Aorta (tissue), 5 donors: ENCODE results near the gene SMYD3. TPM values are rescaled to one million over a fixed set of nuclear protein-coding genes. Genes with fewer than 3 reads are reported as not detected.
"Not testable (repeated sequence)": the region's sequence is repeated elsewhere in the genome, so short reads cannot be mapped to it uniquely, and the experiment has no call there.

Experiments used
- ATAC-seq: fragments of 200-7000 bp; cut with Tn5 transposase; one replicate; pipeline ENCODE4 v1.9.1; 2022; ENCODE audit warnings: moderate library complexity; ENCODE audit not compliant: low FRiP score
- DNase-seq, 2 donors: peaks; one replicate each; pipeline ENCODE4 v3.0.0-alpha.2; 2020
- H3K27ac ChIP-seq, 2 donors: one replicate each; pipeline ENCODE4 v1.5.1; 2013; ENCODE audit warnings: low read length in 2 of 2, mild to moderate bottlenecking in 2 of 2, moderate library complexity in 2 of 2, control low read depth in 1 of 2, inconsistent platforms in 1 of 2, low read depth in 1 of 2
- H3K27me3 ChIP-seq, 2 donors: one replicate each; pipeline ENCODE4 v1.6.1; 2013; ENCODE audit warnings: control low read depth in 1 of 2, low read length in 1 of 2, mild to moderate bottlenecking in 1 of 2, moderate library complexity in 1 of 2; ENCODE audit not compliant: insufficient read depth in 2 of 2, control insufficient read depth in 1 of 2
- H3K36me3 ChIP-seq, 2 donors: one replicate each; pipeline ENCODE4 v1.6.1; 2013; ENCODE audit warnings: control low read depth in 1 of 2, low read length in 1 of 2, mild to moderate bottlenecking in 1 of 2; ENCODE audit not compliant: insufficient read depth in 2 of 2, control insufficient read depth in 1 of 2
- H3K4me1 ChIP-seq, 2 donors: one replicate each; pipeline ENCODE4 v1.6.1; 2013; ENCODE audit warnings: low read length in 2 of 2, control low read depth in 1 of 2, mild to moderate bottlenecking in 1 of 2, moderate library complexity in 1 of 2; ENCODE audit not compliant: insufficient read depth in 2 of 2, control insufficient read depth in 1 of 2
- H3K4me3 ChIP-seq, 2 donors: one replicate each; pipeline ENCODE4 v1.5.1; 2013; ENCODE audit warnings: low read length in 2 of 2, control low read depth in 1 of 2, mild to moderate bottlenecking in 1 of 2
- H3K9me3 ChIP-seq: one replicate; pipeline ENCODE4 v1.6.1; 2013; ENCODE audit warnings: mild to moderate bottlenecking, low read length; ENCODE audit not compliant: control insufficient read depth
- WGBS, 2 donors: extraction: QIAGEN DNeasy Blood & Tissue Kit; methylation state at CpG; one replicate each; pipeline ENCODE4 v1.1.7; 2013; 5-methylcytosine and 5-hydroxymethylcytosine counted together
- intact Hi-C, 2 donors: fragments of 100-400 bp; cut with DNase I; formaldehyde crosslinking; loops; one replicate each; pipeline versions ENCODE4 v1.14.2 to v1.15.0; 2022
- polyA plus RNA-seq, 2 donors: library from polyadenylated mRNA; stranded (reverse); fragments of 200-250 nt; gene quantifications; one replicate each; pipeline ENCODE4 v1.2.3, GENCODE V29; 2013
- total RNA-seq, 2 donors: library from RNA; stranded (reverse); fragmentation: NEBNext Ultra II Directional; extraction: Animal tissue kit (Norgen Biotek cat#: 25700); gene quantifications; one replicate each; pipeline ENCODE4 v1.2.1, GENCODE V29; 2021
- donor health status: healthy with polysubstance abuse.
- donor health status: Bipolar disorder and iron deficiency.
- donor health status: DM: no; HTN: no; CAD: no.
- donor health status: DM: no; HTN: no; CAD: no.
- donor health status: DM: yes; HTN: yes; CAD: no.

The SMYD3 gene
- total and polyA plus RNA-seq, 4 donors = 6.0 to 29.1 (median 11.1) TPM

GRCh38 chr1:245790441-245790840, 716.6 kb downstream of the SMYD3 start:
- DNase-seq (no peak), ATAC-seq (no peak)
- H3K27me3 ChIP-seq = no peaks in the 10 kb centered on the region
- H3K27ac ChIP-seq = no peak overlapping the region
- H3K4me1 ChIP-seq = peaks cover 0 to 2% of the 10 kb centered on the region in 2 donors
- H3K9me3 ChIP-seq = no peaks in the 10 kb centered on the region
- intact Hi-C loops = no loop called here
- no peak overlapping the region for H3K4me3 ChIP-seq
- WGBS, 2 donors = 95 to 98% methylated on average over 2 of the region's 2 CpGs
- H3K36me3 ChIP-seq = no peaks in the 10 kb centered on the region

GRCh38 chr1:245788886-245789285, 718.2 kb downstream of the SMYD3 start:
- H3K4me1 ChIP-seq = peaks cover 0 to 2% of the 10 kb centered on the region in 2 donors
- no peak overlapping the region for H3K27ac ChIP-seq
- no peak overlapping the region for H3K4me3 ChIP-seq
- intact Hi-C loops = no loop called here
- DNase-seq = no peak
- 95 to 97% methylated on average over 10 of the region's 10 CpGs for WGBS, 2 donors
- no peaks in the 10 kb centered on the region for H3K27me3 ChIP-seq
- ATAC-seq = no peak
- H3K9me3 ChIP-seq = no peaks in the 10 kb centered on the region
- H3K36me3 ChIP-seq = no peaks in the 10 kb centered on the region

GRCh38 chr1:245788269-245788668, 718.8 kb downstream of the SMYD3 start:
- no peaks in the 10 kb centered on the region for H3K27me3 ChIP-seq
- WGBS, 2 donors = 12 to 15% methylated on average over 3 of the region's 3 CpGs
- no peak overlapping the region for H3K27ac ChIP-seq
- H3K4me1 ChIP-seq = peaks cover 0 to 2% of the 10 kb centered on the region in 2 donors
- no peaks in the 10 kb centered on the region for H3K9me3 ChIP-seq
- DNase-seq (no peak), ATAC-seq (no peak)
- intact Hi-C loops = no loop called here
- no peaks in the 10 kb centered on the region for H3K36me3 ChIP-seq
- no peak overlapping the region for H3K4me3 ChIP-seq

- H3K27me3 ChIP-seq = no peaks in the 10 kb centered on the region
- no peaks in the 10 kb centered on the region for H3K36me3 ChIP-seq
- no peaks in the 10 kb centered on the region for H3K9me3 ChIP-seq
- 98% methylated on average over 5 of the region's 5 CpGs for WGBS, 2 donors
- peaks cover 0 to 2% of the 10 kb centered on the region in 2 donors for H3K4me1 ChIP-seq
- intact Hi-C loops = no loop called here
- no peak overlapping the region for H3K27ac ChIP-seq
- ATAC-seq (no peak), DNase-seq (no peak)
- H3K4me3 ChIP-seq = no peak overlapping the region
These were observed 720.1 kb downstream of the SMYD3 start for GRCh38 chr1:245786948-245787347.

GRCh38 chr1:245779797-245780755, 727.0 kb downstream of the SMYD3 start:
- Histone ChIP-seq H3K9me3 (no peaks in the 10 kb centered on the region), H3K36me3 (no peaks in the 10 kb centered on the region), H3K4me1 (no peaks in the 10 kb centered on the region), H3K27me3 (no peaks in the 10 kb centered on the region), H3K27ac (no peak overlapping the region), H3K4me3 (no peak overlapping the region)
- DNase-seq (no peak), ATAC-seq (no peak)
- WGBS, 2 donors = 91 to 93% methylated on average over 9 of the region's 9 CpGs
- intact Hi-C loops = no loop called here

GRCh38 chr1:245777752-245778151, 729.3 kb downstream of the SMYD3 start:
- intact Hi-C loops = no loop called here
- H3K9me3 ChIP-seq = no peaks in the 10 kb centered on the region
- no peak overlapping the region for H3K4me3 ChIP-seq
- no peak for DNase-seq
- no peak for ATAC-seq
- no peaks in the 10 kb centered on the region for H3K36me3 ChIP-seq
- no peak overlapping the region for H3K27ac ChIP-seq
- no peaks in the 10 kb centered on the region for H3K4me1 ChIP-seq
- 95 to 96% methylated on average over 3 of the region's 3 CpGs for WGBS, 2 donors
- H3K27me3 ChIP-seq = no peaks in the 10 kb centered on the region

- Histone ChIP-seq H3K4me1 (no peaks in the 10 kb centered on the region), H3K4me3 (no peak overlapping the region), H3K27me3 (no peaks in the 10 kb centered on the region), H3K27ac (no peak overlapping the region), H3K9me3 (no peaks in the 10 kb centered on the region), H3K36me3 (no peaks in the 10 kb centered on the region)
- intact Hi-C loops = no loop called here
- DNase-seq = no peak
- WGBS, 2 donors = 82 to 90% methylated on average over 5 of the region's 5 CpGs
- no peak for ATAC-seq
These were observed 730.3 kb downstream of the SMYD3 start for GRCh38 chr1:245776694-245777332.

GRCh38 chr1:245776139-245776538, 730.9 kb downstream of the SMYD3 start:
- no peaks in the 10 kb centered on the region for H3K4me1 ChIP-seq
- no peak overlapping the region for H3K4me3 ChIP-seq
- no peaks in the 10 kb centered on the region for H3K36me3 ChIP-seq
- no peaks in the 10 kb centered on the region for H3K9me3 ChIP-seq
- ATAC-seq (no peak), DNase-seq (no peak)
- WGBS, 2 donors = 92 to 95% methylated on average over 4 of the region's 4 CpGs
- H3K27me3 ChIP-seq = no peaks in the 10 kb centered on the region
- H3K27ac ChIP-seq = no peak overlapping the region
- intact Hi-C loops = no loop called here

GRCh38 chr1:245774931-245775330, 732.1 kb downstream of the SMYD3 start:
- H3K27ac ChIP-seq, H3K27me3 ChIP-seq, ATAC-seq, H3K4me1 ChIP-seq, H3K36me3 ChIP-seq, DNase-seq, H3K4me3 ChIP-seq, intact Hi-C loops, H3K9me3 ChIP-seq: not testable (repeated sequence)
- WGBS, 2 donors = 86 to 95% methylated on average over 16 to 25 of the region's 25 CpGs
